CD4-positive, alpha-beta memory T cell (primary cell): Measurements from ENCODE around the gene SMG7. TPM values are rescaled to one million over a fixed set of nuclear protein-coding genes. Genes with fewer than 3 reads are reported as not detected.

Source experiments
- CTCF ChIA-PET: fragments of 350-600 bp; sonication (Branson Sonifier 250); formaldehyde crosslinking; loops from one replicate; lab custom pipeline; 2021; ENCODE audit warnings: inconsistent platforms; ENCODE audit not compliant: partially characterized antibody; lab: Charles Lee
- POLR2A ChIA-PET: fragments of 350-600 bp; sonication (Branson Sonifier 250); formaldehyde crosslinking; loops from one replicate; lab custom pipeline; 2021; ENCODE audit not compliant: partially characterized antibody; lab: Charles Lee
- DNase-seq, 5 donors: peaks; one replicate each; pipeline versions ENCODE4 v3.0.0 to v3.0.0-alpha.2; 2020 to 2022; ENCODE audit warnings: mixed read lengths in 1 of 5
- H3K27ac ChIP-seq: one replicate; pipeline ENCODE4 v1.7.0; 2013; ENCODE audit warnings: low read depth, low read length
- H3K27me3 ChIP-seq: 2 replicates; pipeline ENCODE4 v1.7.0; 2013; ENCODE audit warnings: mild to moderate bottlenecking, low read length, moderate library complexity; ENCODE audit not compliant: insufficient read depth
- H3K36me3 ChIP-seq: 2 replicates; pipeline ENCODE4 v1.7.0; 2013; ENCODE audit warnings: mild to moderate bottlenecking, low read length, moderate library complexity; ENCODE audit not compliant: insufficient read depth
- H3K4me1 ChIP-seq: 2 replicates; pipeline ENCODE4 v1.7.0; 2013; ENCODE audit warnings: mild to moderate bottlenecking, low read length, moderate library complexity; ENCODE audit not compliant: insufficient read depth
- H3K4me3 ChIP-seq, 2 donors: one replicate each; pipeline ENCODE4 v1.7.0; 2013; ENCODE audit warnings: low read length in 2 of 2, mild to moderate bottlenecking in 1 of 2
- H3K9me3 ChIP-seq, 2 donors: one replicate each; pipeline ENCODE4 v1.7.0; 2013; ENCODE audit warnings: low read length in 2 of 2, control low read depth in 1 of 2; ENCODE audit not compliant: control insufficient read depth in 1 of 2
- H3K27ac Mint-ChIP-seq, 7 donors: one replicate each; pipeline ENCODE4 v1.8.0; 2020 to 2021; ENCODE audit warnings: mixed read lengths in 7 of 7, mild to moderate bottlenecking in 6 of 7, inconsistent platforms in 3 of 7, moderate library complexity in 3 of 7
- H3K27me3 Mint-ChIP-seq, 2 donors: one replicate each; pipeline ENCODE4 v1.8.0; 2020 to 2021; ENCODE audit warnings: mixed read lengths in 2 of 2
- H3K36me3 Mint-ChIP-seq, 2 donors: one replicate each; pipeline ENCODE4 v1.8.0; 2020 to 2021; ENCODE audit warnings: mixed read lengths in 2 of 2, inconsistent platforms in 1 of 2, mild to moderate bottlenecking in 1 of 2
- H3K4me1 Mint-ChIP-seq, 4 donors: one replicate each; pipeline ENCODE4 v1.8.0; 2020 to 2021; ENCODE audit warnings: mixed read lengths in 4 of 4, mild to moderate bottlenecking in 1 of 4
- H3K4me3 Mint-ChIP-seq, 8 donors: one replicate each; pipeline ENCODE4 v1.8.0; 2020 to 2021; ENCODE audit warnings: mixed read lengths in 8 of 8, mild to moderate bottlenecking in 7 of 8, moderate library complexity in 6 of 8, inconsistent platforms in 3 of 8
- H3K9me3 Mint-ChIP-seq, 8 donors: one replicate each; pipeline ENCODE4 v1.8.0; 2020 to 2021; ENCODE audit warnings: mixed read lengths in 8 of 8, mild to moderate bottlenecking in 5 of 8, inconsistent platforms in 3 of 8, moderate library complexity in 1 of 8
- intact Hi-C: fragments of 100-400 bp; cut with micrococcal nuclease; formaldehyde crosslinking; loops from one replicate; pipeline ENCODE4 v1.15.1; 2023
- polyA plus RNA-seq, 2 donors: library from polyadenylated mRNA; unstranded; fragments of 300-500 nt; fragmentation: Illumina TruSeq; gene quantifications; one replicate each; pipeline ENCODE4 v1.2.3, GENCODE V29; 2021
- total RNA-seq, 2 experiments: library from RNA; stranded (reverse); gene quantifications; one replicate each; pipeline ENCODE4 v1.2.3, GENCODE V29; 2021

The SMG7 gene
- total and polyA plus RNA-seq, 4 experiments from 2014 or later, result 15.0 to 66.5 (median 52.0) TPM

DNA sequence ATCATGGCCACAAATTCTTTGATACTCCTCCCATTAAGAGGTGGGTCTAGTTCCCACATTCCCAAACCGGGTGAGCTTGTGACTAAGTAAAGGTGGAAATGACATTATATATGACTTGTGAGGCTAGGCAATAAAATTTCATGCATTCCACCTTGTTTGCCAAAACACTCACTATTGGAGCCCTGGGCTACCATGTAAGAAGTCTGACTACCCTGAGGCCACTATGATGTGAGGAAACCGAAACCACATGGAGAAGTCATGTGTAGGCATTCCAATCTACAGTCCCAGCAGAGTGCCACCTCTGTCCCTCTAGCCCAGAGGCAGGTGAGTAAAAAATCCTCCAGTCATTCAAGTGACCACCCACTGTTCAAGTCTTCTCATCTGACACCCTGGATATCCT is 17.9 kb upstream of the SMG7 start:
- no peaks in the 10 kb centered on the region for H3K4me1 Mint-ChIP-seq
- ChIA-PET CTCF (no interaction called here), POLR2A (no interaction called here)
- H3K9me3 Mint-ChIP-seq, result no peaks in the 10 kb centered on the region
- no peaks in the 10 kb centered on the region for H3K36me3 Mint-ChIP-seq
- no peak overlapping the region for H3K4me3 Mint-ChIP-seq
- intact Hi-C loops, result no loop called here
- Histone ChIP-seq H3K27ac (no peak overlapping the region), H3K36me3 (no peaks in the 10 kb centered on the region), H3K27me3 (no peaks in the 10 kb centered on the region), H3K4me1 (no peaks in the 10 kb centered on the region), H3K9me3 (no peaks in the 10 kb centered on the region), H3K4me3 (no peak overlapping the region)
- H3K27me3 Mint-ChIP-seq, result peaks cover 12 to 16% of the 10 kb centered on the region in 2 donors
- no peak overlapping the region for H3K27ac Mint-ChIP-seq
- DNase-seq, result no peak

DNA sequence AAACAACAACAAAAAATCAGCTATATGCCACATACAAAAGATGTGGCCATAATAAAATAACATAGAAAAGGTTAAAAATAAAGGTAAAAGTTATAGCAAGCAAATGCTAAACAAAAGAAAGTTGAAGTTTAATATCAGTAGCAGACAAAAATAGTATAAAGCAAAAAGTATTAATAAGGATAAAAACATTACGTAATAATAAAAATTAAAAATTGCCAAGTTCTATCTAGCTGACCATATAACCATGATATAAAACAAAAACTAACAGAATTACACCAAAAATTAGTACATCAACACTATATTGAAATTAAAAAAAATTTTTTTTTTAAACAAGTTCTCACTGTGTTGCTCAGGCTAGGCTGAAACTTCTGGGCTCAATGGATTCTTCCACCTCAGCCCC is 15.5 kb upstream of the SMG7 start:
- no peak for DNase-seq
- Mint-ChIP-seq H3K4me1 (peaks cover 0 to 3% (median under 1%) of the 10 kb centered on the region in 4 donors), H3K27me3 (peaks cover 18 to 19% of the 10 kb centered on the region in 2 donors), H3K36me3 (no peaks in the 10 kb centered on the region), H3K9me3 (no peaks in the 10 kb centered on the region), H3K4me3 (no peak overlapping the region), H3K27ac (no peak overlapping the region)
- no peaks in the 10 kb centered on the region for H3K36me3 ChIP-seq
- no peak overlapping the region for H3K4me3 ChIP-seq
- H3K27ac ChIP-seq, result no peak overlapping the region
- no peaks in the 10 kb centered on the region for H3K4me1 ChIP-seq
- ChIA-PET CTCF (no interaction called here), POLR2A (no interaction called here)
- no peaks in the 10 kb centered on the region for H3K9me3 ChIP-seq
- H3K27me3 ChIP-seq, result no peaks in the 10 kb centered on the region
- intact Hi-C loops, result no loop called here

DNA sequence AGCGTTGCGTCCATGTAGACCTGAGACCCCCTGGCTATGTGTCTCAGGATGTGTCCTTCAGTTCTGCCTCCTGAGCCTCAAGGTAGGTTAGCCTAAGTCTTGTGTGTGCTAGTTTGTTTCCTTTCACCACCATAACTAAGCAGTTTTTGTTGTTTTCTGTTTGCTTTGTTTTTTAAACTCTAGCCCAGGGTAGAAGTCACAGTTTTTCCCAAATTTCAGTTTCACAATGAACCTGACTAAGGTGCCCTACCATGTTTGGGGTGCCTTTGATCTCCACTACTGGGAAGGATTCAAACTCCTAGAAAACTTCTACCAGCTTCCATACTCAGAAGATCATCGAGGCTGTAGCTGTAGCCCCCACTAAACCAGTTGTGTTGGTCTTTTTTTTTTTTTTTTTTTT is 14.8 kb upstream of the SMG7 start:
- no peak overlapping the region for H3K4me3 Mint-ChIP-seq
- Histone ChIP-seq H3K36me3 (no peaks in the 10 kb centered on the region), H3K27me3 (peaks cover 3% of the 10 kb centered on the region), H3K4me1 (no peaks in the 10 kb centered on the region), H3K9me3 (no peaks in the 10 kb centered on the region), H3K27ac (no peak overlapping the region), H3K4me3 (no peak overlapping the region)
- peaks cover 20 to 21% of the 10 kb centered on the region in 2 donors for H3K27me3 Mint-ChIP-seq
- no peak for DNase-seq
- H3K36me3 Mint-ChIP-seq, result no peaks in the 10 kb centered on the region
- H3K4me1 Mint-ChIP-seq, result peaks cover 0 to 5% (median 2%) of the 10 kb centered on the region in 4 donors
- intact Hi-C loops, result no loop called here
- H3K27ac Mint-ChIP-seq, result no peak overlapping the region
- H3K9me3 Mint-ChIP-seq, result no peaks in the 10 kb centered on the region
- ChIA-PET POLR2A (no interaction called here), CTCF (no interaction called here)

DNA sequence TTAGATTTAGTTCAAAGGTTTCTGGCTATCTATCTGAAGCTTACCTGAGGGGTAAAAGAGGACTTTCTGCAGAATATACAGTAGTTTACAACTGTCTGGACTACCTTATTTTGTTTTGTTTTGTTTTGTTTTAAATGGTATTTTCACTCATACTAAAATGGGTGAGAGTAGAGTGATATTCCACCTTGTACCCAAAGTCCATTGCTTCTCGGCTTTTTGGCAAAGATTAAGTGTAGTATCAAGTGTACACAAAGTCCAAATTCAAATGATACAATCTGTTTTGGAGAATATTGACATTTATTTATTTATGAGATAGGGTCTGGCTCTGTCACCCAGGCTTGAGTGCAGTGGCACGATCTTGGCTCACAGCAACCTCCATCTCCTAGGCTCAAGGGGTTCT is 11.7 kb upstream of the SMG7 start:
- Histone ChIP-seq H3K4me3 (no peak overlapping the region), H3K27ac (no peak overlapping the region), H3K36me3 (no peaks in the 10 kb centered on the region), H3K9me3 (no peaks in the 10 kb centered on the region), H3K27me3 (peaks cover 3% of the 10 kb centered on the region), H3K4me1 (no peaks in the 10 kb centered on the region)
- Mint-ChIP-seq H3K27ac (peak overlapping the region in 1 of 7 donors; percentile 35), H3K4me3 (no peak overlapping the region), H3K36me3 (no peaks in the 10 kb centered on the region), H3K9me3 (no peaks in the 10 kb centered on the region), H3K4me1 (peaks cover 0 to 5% (median 2%) of the 10 kb centered on the region in 4 donors), H3K27me3 (peaks cover 20 to 30% of the 10 kb centered on the region in 2 donors)
- CTCF ChIA-PET, result interaction anchor here (0.6 kb wide), 1 partner anchor 14 kb away, joined by 4 read pairs; no protein-coding TSS in a partner anchor
- DNase-seq, result no peak
- intact Hi-C loops, result no loop called here
- POLR2A ChIA-PET, result no interaction called here

DNA sequence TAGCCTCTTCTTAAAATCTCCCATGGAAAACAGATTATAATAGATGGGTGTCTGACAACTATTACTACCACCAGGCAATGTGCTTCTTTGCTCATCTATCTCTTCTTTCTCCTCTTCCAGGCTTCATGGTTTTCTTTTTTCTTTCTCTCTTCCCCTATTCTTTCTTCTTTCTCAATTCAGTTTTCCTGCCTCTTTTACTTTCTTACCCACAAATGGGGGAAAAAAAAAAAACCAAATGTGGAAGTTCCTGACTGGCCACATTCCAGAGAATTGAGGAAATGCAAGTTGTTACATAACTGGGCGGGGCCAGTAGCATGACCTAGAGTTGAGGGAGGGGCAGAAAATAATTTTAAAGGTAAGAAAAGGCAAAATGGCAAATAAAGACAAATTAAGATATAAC is 10.9 kb upstream of the SMG7 start:
- CTCF ChIA-PET, result interaction anchor here (0.5 kb wide), 1 partner anchor 127 kb away, joined by 3 read pairs; no protein-coding TSS in a partner anchor
- no peak overlapping the region for H3K4me3 ChIP-seq
- no peaks in the 10 kb centered on the region for H3K36me3 ChIP-seq
- Mint-ChIP-seq H3K27ac (no peak overlapping the region), H3K36me3 (no peaks in the 10 kb centered on the region), H3K9me3 (no peaks in the 10 kb centered on the region), H3K4me3 (no peak overlapping the region), H3K4me1 (peaks cover 0 to 5% (median 2%) of the 10 kb centered on the region in 4 donors), H3K27me3 (peaks cover 17 to 30% of the 10 kb centered on the region in 2 donors)
- intact Hi-C loops, result no loop called here
- POLR2A ChIA-PET, result no interaction called here
- no peak for DNase-seq
- H3K4me1 ChIP-seq, result no peaks in the 10 kb centered on the region
- peaks cover 3% of the 10 kb centered on the region for H3K27me3 ChIP-seq
- no peaks in the 10 kb centered on the region for H3K9me3 ChIP-seq
- no peak overlapping the region for H3K27ac ChIP-seq

DNA sequence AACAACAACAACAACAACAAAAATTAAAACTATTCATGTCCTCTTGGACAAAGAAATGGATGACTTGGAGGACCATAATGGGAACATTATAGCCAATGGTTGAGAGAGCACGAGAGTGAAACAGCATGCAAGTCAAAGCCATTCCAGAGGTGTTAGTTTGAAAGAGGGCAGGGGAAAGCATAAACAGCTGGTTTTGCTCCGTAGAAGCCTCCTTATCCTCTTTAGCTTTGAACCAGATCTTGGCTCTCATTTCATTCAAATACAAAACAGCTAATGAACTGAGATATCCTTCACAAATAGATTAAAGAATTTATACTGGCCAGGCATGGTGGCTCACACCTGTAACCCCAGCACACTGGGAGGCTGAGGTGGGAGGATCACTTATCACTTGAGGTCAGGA is 8.7 kb upstream of the SMG7 start:
- ChIA-PET POLR2A (no interaction called here), CTCF (interaction anchor here (1.7 kb wide), 1 partner anchor 222 kb away, joined by 4 read pairs; no protein-coding TSS in a partner anchor)
- no peak overlapping the region for H3K27ac Mint-ChIP-seq
- Histone ChIP-seq H3K9me3 (no peaks in the 10 kb centered on the region), H3K4me3 (no peak overlapping the region), H3K27ac (no peak overlapping the region), H3K4me1 (no peaks in the 10 kb centered on the region), H3K36me3 (no peaks in the 10 kb centered on the region), H3K27me3 (peaks cover 3% of the 10 kb centered on the region)
- no peaks in the 10 kb centered on the region for H3K9me3 Mint-ChIP-seq
- H3K4me1 Mint-ChIP-seq, result peaks cover 0 to 5% (median 2%) of the 10 kb centered on the region in 4 donors
- no peaks in the 10 kb centered on the region for H3K36me3 Mint-ChIP-seq
- peaks cover 13 to 25% of the 10 kb centered on the region in 2 donors for H3K27me3 Mint-ChIP-seq
- intact Hi-C loops, result no loop called here
- H3K4me3 Mint-ChIP-seq, result no peak overlapping the region
- no peak for DNase-seq

DNA sequence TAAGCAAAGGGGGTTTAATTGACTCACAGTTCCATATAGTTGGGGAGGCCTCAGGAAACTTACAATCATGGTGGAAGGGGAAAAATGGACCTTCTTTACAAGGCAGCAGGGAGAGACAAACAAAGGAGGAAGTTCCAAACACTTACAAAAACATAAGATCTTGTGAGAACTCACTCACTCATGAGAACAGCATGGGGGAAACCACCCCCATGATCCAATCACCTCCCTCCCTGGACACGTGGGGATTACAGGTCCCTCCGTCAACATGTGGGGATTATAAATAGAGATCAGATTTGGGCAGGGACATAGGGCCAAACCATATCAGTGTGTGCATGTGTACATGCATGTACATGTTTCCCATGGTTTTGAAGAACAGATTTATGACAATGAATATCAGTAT is 5.5 kb upstream of the SMG7 start:
- Mint-ChIP-seq H3K4me1 (peaks cover 0 to 21% (median 7%) of the 10 kb centered on the region in 4 donors), H3K4me3 (no peak overlapping the region), H3K27ac (no peak overlapping the region), H3K36me3 (peaks cover 0 to 13% of the 10 kb centered on the region in 2 donors), H3K27me3 (peaks cover 8 to 16% of the 10 kb centered on the region in 2 donors), H3K9me3 (peaks cover 0 to 2% (median 0%) of the 10 kb centered on the region in 8 donors)
- Histone ChIP-seq H3K36me3 (no peaks in the 10 kb centered on the region), H3K27ac (no peak overlapping the region), H3K4me1 (no peaks in the 10 kb centered on the region), H3K9me3 (no peaks in the 10 kb centered on the region), H3K27me3 (peaks cover 3% of the 10 kb centered on the region), H3K4me3 (no peak overlapping the region)
- ChIA-PET POLR2A (no interaction called here), CTCF (no interaction called here)
- DNase-seq, result no peak
- intact Hi-C loops, result no loop called here
